Gastrocnemius medialis (tissue), 4 donors: ENCODE data around the gene EFR3B. TPM values are rescaled to one million over a fixed set of nuclear protein-coding genes. Genes with fewer than 3 reads are reported as not detected.

Experiments used
- ATAC-seq, 2 donors: fragments of 150-250 bp; one replicate each; pipeline ENCODE4 v1.9.1; 2016
- DNase-seq, 2 donors: peaks; one replicate each; pipeline ENCODE4 v3.0.0-alpha.2; 2019
- H3K27ac ChIP-seq, 4 donors: fragments of 200-600 bp; sonication (generic); 1 replicate in 1 of 4; 2 replicates in 3 of 4; pipeline ENCODE4 v1.5.1; 2016 to 2018; ENCODE audit warnings: mild to moderate bottlenecking in 2 of 4, moderate library complexity in 1 of 4
- H3K27me3 ChIP-seq, 3 donors: fragments of 200-600 bp; sonication (generic) in 2 of 3; 1 replicate in 1 of 3; 2 replicates in 2 of 3; pipeline versions ENCODE4 v1.5.1 to v1.6.0; 2016 to 2019; ENCODE audit warnings: mild to moderate bottlenecking in 1 of 3, moderate library complexity in 1 of 3
- H3K36me3 ChIP-seq, 2 donors: fragments of 200-600 bp; sonication (generic) in 1 of 2; one replicate each; pipeline ENCODE4 v1.5.1; 2017 to 2018
- H3K4me1 ChIP-seq, 2 donors: fragments of 200-600 bp; sonication (generic) in 1 of 2; one replicate each; pipeline ENCODE4 v1.5.1; 2016 to 2017; ENCODE audit warnings: mild to moderate bottlenecking in 2 of 2
- H3K4me3 ChIP-seq, 4 donors: fragments of 200-600 bp; sonication (generic) in 3 of 4; 1 replicate in 1 of 4; 2 replicates in 3 of 4; pipeline ENCODE4 v1.5.1; 2016 to 2019; ENCODE audit warnings: mild to moderate bottlenecking in 2 of 4
- H3K9me3 ChIP-seq, 3 donors: fragments of 200-600 bp; sonication (generic) in 2 of 3; 1 replicate in 1 of 3; 2 replicates in 2 of 3; pipeline ENCODE4 v1.5.1; 2016 to 2019
- CTCF ChIP-seq, 5 experiments: fragments of 450-650 bp in 3 of 5; fragments of 200-600 bp in 2 of 5; sonication (generic) in 2 of 5; IDR thresholded peaks in 4 of 5; conservative IDR thresholded peaks in 1 of 5; 1 replicate in 4 of 5; 2 replicates in 1 of 5; pipeline ENCODE4 v1.5.1; 2016 to 2019; ENCODE audit warnings: antibody characterized with exemption in 5 of 5, mild to moderate bottlenecking in 3 of 5, moderate library complexity in 3 of 5
- POLR2A ChIP-seq, 2 donors: fragments of 450-650 bp; IDR thresholded peaks; one replicate each; pipeline ENCODE4 v1.6.1; 2017; ENCODE audit warnings: antibody characterized with exemption in 2 of 2, mild to moderate bottlenecking in 2 of 2, moderate library complexity in 2 of 2
- in situ Hi-C, 4 donors: fragments of 200-750 bp; cut with MboI; loops; one replicate each; pipeline versions ENCODE4 v1.15.0 to v1.8.0; 2017; ENCODE audit warnings: low sequenced_read_pairs in 4 of 4
- intact Hi-C: fragments of 100-400 bp; cut with DNase I; formaldehyde crosslinking; loops from one replicate; pipeline ENCODE4 v1.15.1; 2023; ENCODE audit warnings: low total_unique reads
- total RNA-seq, 4 donors: library from RNA; depleted of rRNA; stranded (reverse); fragments of >200 nt; gene quantifications; one replicate each; pipeline versions ENCODE4 v1.1.0 to v1.2.3, GENCODE V29; 2016

Gene EFR3B
- total RNA-seq, 4 donors from 2014 or later, result 0.29 to 1.4 (median 0.67) TPM

GRCh38 chr2:25078170-25079049, 36.5 kb downstream of the EFR3B start:
- Histone ChIP-seq H3K27ac (peak overlapping the region; percentile 22 to 61 (median 58)), H3K27me3 (no peaks in the 10 kb centered on the region), H3K4me3 (peak overlapping the region in 1 of 4 donors; percentile 11), H3K9me3 (no peaks in the 10 kb centered on the region), H3K4me1 (peaks cover 30 to 47% of the 10 kb centered on the region in 2 donors), H3K36me3 (no peaks in the 10 kb centered on the region)
- in situ Hi-C loops (no loop called here), intact Hi-C loops (no loop called here)
- TF ChIP-seq CTCF (IDR thresholded peaks at IDR 0.05 in 4 of 5, conservative IDR thresholded peaks at IDR 0.05 in 1 of 5) (no peak), POLR2A (IDR thresholded peaks at IDR 0.05) (no peak)
- no peak for DNase-seq
- peak; percentile 41 to 51 for ATAC-seq

GRCh38 chr2:25079050-25079635, 37.3 kb downstream of the EFR3B start:
- Histone ChIP-seq H3K27ac (peak overlapping the region in 3 of 4 donors; percentile 22 to 61 (median 60)), H3K9me3 (no peaks in the 10 kb centered on the region), H3K4me3 (no peak overlapping the region), H3K36me3 (no peaks in the 10 kb centered on the region), H3K27me3 (no peaks in the 10 kb centered on the region), H3K4me1 (peaks cover 32 to 50% of the 10 kb centered on the region in 2 donors)
- in situ Hi-C loops (no loop called here), intact Hi-C loops (no loop called here)
- no peak for TF ChIP-seq CTCF (IDR thresholded peaks at IDR 0.05 in 4 of 5, conservative IDR thresholded peaks at IDR 0.05 in 1 of 5)
- no peak for TF ChIP-seq POLR2A (IDR thresholded peaks at IDR 0.05)
- ATAC-seq, result no peak
- DNase-seq, result no peak

- Histone ChIP-seq H3K4me1 (peaks cover 32 to 49% of the 10 kb centered on the region in 2 donors), H3K4me3 (no peak overlapping the region), H3K36me3 (no peaks in the 10 kb centered on the region), H3K9me3 (no peaks in the 10 kb centered on the region), H3K27ac (no peak overlapping the region), H3K27me3 (no peaks in the 10 kb centered on the region)
- intact Hi-C loops (no loop called here), in situ Hi-C loops (no loop called here)
- ATAC-seq (no peak), DNase-seq (no peak)
- TF ChIP-seq POLR2A (IDR thresholded peaks at IDR 0.05) (no peak), CTCF (IDR thresholded peaks at IDR 0.05 in 4 of 5, conservative IDR thresholded peaks at IDR 0.05 in 1 of 5) (no peak)
Measured at GRCh38 chr2:25081237-25081790, 39.4 kb downstream of the EFR3B start.

- intact Hi-C loops, result no loop called here
- Histone ChIP-seq H3K27me3 (no peaks in the 10 kb centered on the region), H3K36me3 (no peaks in the 10 kb centered on the region), H3K4me3 (no peak overlapping the region), H3K9me3 (no peaks in the 10 kb centered on the region), H3K27ac (peak overlapping the region in 1 of 4 donors; percentile 13), H3K4me1 (peaks cover 29 to 41% of the 10 kb centered on the region in 2 donors)
- ATAC-seq, result peak; percentile 51 to 62
- peak in 1 of 2 donors; percentile 29 for DNase-seq
- TF ChIP-seq POLR2A (IDR thresholded peaks at IDR 0.05) (no peak), CTCF (IDR thresholded peaks at IDR 0.05 in 4 of 5, conservative IDR thresholded peaks at IDR 0.05 in 1 of 5) (no peak)
- in situ Hi-C loops, result no loop called here
Measured at GRCh38 chr2:25082002-25082622, 40.2 kb downstream of the EFR3B start.
